ENCODE data around the gene NDUFA3.

NDUFA3 gene

DNA sequence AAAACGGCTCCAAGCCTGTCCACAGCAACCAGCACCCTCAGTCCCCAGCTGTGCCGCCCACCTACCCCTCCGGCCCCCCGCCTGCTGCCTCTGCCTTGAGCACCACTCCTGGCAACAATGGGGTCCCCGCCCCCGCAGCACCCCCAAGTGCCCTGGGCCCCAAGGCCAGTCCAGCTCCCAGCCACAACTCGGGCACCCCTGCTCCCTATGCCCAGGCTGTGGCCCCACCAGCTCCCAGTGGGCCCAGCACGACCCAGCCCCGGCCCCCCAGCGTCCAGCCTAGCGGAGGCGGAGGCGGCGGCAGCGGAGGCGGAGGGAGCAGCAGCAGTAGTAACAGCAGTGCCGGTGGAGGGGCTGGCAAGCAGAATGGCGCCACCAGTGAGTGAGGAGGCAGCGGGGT, 45.5 kb downstream of the NDUFA3 start:
- TF ChIP-seq ZNF565 (CRISPR knock-in tag; conservative IDR thresholded peaks at IDR 0.05; ENCODE audit: low read depth) (no peak), ZC3H10 (CRISPR knock-in tag; IDR thresholded peaks at IDR 0.05) (no peak), BACH2 (CRISPR knock-in tag; IDR thresholded peaks at IDR 0.05; ENCODE audit: borderline replicate concordance) (no peak), ARNTL (CRISPR knock-in tag; IDR thresholded peaks at IDR 0.05; ENCODE audit: borderline replicate concordance, low read depth) (no peak), TCF4 (CRISPR knock-in tag; IDR thresholded peaks at IDR 0.05; ENCODE audit: borderline replicate concordance) (no peak), ZFP3 (CRISPR knock-in tag; IDR thresholded peaks at IDR 0.05) (no peak), ZFP30 (CRISPR knock-in tag; IDR thresholded peaks at IDR 0.05) (no peak), SNAI2 (CRISPR knock-in tag; IDR thresholded peaks at IDR 0.05) (no peak), PPARA (CRISPR knock-in tag; IDR thresholded peaks at IDR 0.05; ENCODE audit: borderline replicate concordance) (no peak), OSR1 (CRISPR knock-in tag; IDR thresholded peaks at IDR 0.05) (no peak), ZNF8 (CRISPR knock-in tag; IDR thresholded peaks at IDR 0.05) (no peak), ISL1 (CRISPR knock-in tag; IDR thresholded peaks at IDR 0.05) (no peak)
- TF ChIP-seq, protein P1, sequence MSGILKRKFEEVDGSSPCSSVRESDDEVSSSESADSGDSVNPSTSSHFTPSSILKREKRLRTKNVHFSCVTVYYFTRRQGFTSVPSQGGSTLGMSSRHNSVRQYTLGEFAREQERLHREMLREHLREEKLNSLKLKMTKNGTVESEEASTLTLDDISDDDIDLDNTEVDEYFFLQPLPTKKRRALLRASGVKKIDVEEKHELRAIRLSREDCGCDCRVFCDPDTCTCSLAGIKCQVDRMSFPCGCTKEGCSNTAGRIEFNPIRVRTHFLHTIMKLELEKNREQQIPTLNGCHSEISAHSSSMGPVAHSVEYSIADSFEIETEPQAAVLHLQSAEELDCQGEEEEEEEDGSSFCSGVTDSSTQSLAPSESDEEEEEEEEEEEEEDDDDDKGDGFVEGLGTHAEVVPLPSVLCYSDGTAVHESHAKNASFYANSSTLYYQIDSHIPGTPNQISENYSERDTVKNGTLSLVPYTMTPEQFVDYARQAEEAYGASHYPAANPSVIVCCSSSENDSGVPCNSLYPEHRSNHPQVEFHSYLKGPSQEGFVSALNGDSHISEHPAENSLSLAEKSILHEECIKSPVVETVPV (CRISPR knock-in tag; IDR thresholded peaks at IDR 0.05): no peak
- TF ChIP-seq, protein P2, sequence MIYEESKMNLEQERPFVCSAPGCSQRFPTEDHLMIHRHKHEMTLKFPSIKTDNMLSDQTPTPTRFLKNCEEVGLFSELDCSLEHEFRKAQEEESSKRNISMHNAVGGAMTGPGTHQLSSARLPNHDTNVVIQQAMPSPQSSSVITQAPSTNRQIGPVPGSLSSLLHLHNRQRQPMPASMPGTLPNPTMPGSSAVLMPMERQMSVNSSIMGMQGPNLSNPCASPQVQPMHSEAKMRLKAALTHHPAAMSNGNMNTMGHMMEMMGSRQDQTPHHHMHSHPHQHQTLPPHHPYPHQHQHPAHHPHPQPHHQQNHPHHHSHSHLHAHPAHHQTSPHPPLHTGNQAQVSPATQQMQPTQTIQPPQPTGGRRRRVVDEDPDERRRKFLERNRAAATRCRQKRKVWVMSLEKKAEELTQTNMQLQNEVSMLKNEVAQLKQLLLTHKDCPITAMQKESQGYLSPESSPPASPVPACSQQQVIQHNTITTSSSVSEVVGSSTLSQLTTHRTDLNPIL (CRISPR knock-in tag; IDR thresholded peaks at IDR 0.05; ENCODE audit: low read depth): no peak
- TF ChIP-seq, protein P3, sequence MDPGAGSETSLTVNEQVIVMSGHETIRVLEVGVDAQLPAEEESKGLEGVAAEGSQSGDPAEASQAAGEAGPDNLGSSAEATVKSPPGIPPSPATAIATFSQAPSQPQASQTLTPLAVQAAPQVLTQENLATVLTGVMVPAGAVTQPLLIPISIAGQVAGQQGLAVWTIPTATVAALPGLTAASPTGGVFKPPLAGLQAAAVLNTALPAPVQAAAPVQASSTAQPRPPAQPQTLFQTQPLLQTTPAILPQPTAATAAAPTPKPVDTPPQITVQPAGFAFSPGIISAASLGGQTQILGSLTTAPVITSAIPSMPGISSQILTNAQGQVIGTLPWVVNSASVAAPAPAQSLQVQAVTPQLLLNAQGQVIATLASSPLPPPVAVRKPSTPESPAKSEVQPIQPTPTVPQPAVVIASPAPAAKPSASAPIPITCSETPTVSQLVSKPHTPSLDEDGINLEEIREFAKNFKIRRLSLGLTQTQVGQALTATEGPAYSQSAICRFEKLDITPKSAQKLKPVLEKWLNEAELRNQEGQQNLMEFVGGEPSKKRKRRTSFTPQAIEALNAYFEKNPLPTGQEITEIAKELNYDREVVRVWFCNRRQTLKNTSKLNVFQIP (CRISPR knock-in tag; IDR thresholded peaks at IDR 0.05; ENCODE audit: borderline replicate concordance, low read depth): no peak
- no peak for ATAC-seq

DNA sequence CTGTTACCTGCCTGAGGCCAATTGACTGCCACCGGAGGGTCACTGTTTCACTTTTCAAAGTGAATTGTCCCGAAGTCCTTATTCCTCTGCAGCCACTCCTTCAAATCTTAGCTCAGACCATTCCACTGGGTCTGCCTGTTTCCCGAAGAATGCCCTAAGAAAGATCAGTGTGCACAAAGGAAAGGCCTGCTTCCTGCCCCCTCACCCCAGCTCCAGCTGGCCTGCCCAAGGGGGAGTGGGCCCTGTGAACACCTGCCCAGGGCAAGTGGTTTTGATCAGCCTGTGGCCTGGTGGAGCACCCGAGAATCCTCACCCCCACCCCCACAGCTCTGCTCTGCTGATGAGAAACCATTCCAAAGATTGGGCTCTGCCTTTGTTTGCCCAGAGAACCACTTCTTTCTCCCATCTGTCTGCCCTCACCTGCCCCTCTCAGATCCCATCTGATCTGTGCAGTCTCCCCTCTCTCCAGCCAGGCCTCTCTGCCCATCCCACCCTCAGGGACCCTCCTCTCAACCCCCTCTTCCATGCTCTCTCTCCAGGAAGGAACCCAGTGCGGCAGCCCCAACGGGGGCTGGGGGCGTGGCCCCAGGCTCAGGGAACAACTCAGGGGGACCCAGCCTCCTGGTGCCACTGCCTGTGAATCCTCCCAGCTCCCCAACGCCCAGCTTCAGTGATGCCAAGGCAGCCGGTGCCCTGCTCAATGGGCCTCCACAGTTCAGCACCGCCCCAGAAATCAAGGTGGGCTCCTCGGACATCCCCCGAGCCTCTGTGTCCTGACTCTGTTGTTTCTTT, 46.6 kb downstream of the NDUFA3 start:
- no peak for ATAC-seq
- TF ChIP-seq, protein P4, sequence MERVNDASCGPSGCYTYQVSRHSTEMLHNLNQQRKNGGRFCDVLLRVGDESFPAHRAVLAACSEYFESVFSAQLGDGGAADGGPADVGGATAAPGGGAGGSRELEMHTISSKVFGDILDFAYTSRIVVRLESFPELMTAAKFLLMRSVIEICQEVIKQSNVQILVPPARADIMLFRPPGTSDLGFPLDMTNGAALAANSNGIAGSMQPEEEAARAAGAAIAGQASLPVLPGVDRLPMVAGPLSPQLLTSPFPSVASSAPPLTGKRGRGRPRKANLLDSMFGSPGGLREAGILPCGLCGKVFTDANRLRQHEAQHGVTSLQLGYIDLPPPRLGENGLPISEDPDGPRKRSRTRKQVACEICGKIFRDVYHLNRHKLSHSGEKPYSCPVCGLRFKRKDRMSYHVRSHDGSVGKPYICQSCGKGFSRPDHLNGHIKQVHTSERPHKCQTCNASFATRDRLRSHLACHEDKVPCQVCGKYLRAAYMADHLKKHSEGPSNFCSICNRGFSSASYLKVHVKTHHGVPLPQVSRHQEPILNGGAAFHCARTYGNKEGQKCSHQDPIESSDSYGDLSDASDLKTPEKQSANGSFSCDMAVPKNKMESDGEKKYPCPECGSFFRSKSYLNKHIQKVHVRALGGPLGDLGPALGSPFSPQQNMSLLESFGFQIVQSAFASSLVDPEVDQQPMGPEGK (CRISPR knock-in tag; IDR thresholded peaks at IDR 0.05; ENCODE audit: borderline replicate concordance): no peak

DNA sequence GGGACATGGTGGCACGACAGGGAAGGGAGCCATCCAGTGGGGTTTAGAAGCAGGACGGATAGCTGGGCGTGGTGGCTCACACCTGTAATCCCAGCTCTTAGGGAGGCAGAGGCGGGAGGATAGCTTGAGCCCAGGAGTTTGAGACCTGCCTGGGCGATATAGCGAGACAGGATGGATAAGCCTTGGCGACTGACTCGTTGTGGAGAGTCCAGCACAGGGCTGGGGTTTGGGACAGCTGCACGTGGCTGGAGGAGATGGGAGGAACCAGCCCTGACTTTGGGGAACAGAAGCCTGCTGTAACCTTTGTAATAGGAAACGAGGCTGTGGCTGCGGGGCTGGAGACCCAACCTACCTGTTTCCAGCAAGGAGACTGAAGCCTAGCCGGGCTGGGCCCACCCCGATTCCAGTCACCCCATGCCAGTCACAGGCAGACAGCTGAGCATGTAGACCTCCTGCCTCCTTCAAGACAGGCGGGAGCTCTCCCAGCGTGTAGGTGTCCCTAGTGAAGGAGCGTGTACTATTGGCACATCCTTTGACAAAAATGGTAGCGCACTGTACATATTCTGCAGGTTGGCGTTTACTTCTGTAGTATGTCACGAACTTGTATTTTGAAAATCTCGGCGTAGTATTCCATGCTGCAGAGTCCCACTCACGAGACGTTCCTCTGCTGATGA, 48.8 kb downstream of the NDUFA3 start:
- no peak for ATAC-seq
- TF ChIP-seq ZNF70 (CRISPR knock-in tag; IDR thresholded peaks at IDR 0.05) (no peak), PPARA (CRISPR knock-in tag; IDR thresholded peaks at IDR 0.05; ENCODE audit: borderline replicate concordance) (no peak), TOX (CRISPR knock-in tag; IDR thresholded peaks at IDR 0.05; ENCODE audit: borderline replicate concordance) (no peak), SNAI2 (CRISPR knock-in tag; IDR thresholded peaks at IDR 0.05) (no peak), ZC3H10 (CRISPR knock-in tag; IDR thresholded peaks at IDR 0.05) (no peak), ZFP30 (CRISPR knock-in tag; IDR thresholded peaks at IDR 0.05) (no peak), OSR1 (CRISPR knock-in tag; IDR thresholded peaks at IDR 0.05) (no peak), ZFP3 (CRISPR knock-in tag; IDR thresholded peaks at IDR 0.05) (no peak), RARB (CRISPR knock-in tag; IDR thresholded peaks at IDR 0.05) (no peak), TCF4 (CRISPR knock-in tag; IDR thresholded peaks at IDR 0.05; ENCODE audit: borderline replicate concordance) (no peak), CSDC2 (CRISPR knock-in tag; IDR thresholded peaks at IDR 0.05) (no peak), BACH2 (CRISPR knock-in tag; IDR thresholded peaks at IDR 0.05; ENCODE audit: borderline replicate concordance) (no peak), ISL1 (CRISPR knock-in tag; IDR thresholded peaks at IDR 0.05) (no peak), ZNF565 (CRISPR knock-in tag; conservative IDR thresholded peaks at IDR 0.05; ENCODE audit: low read depth) (no peak), ZNF8 (CRISPR knock-in tag; IDR thresholded peaks at IDR 0.05) (no peak), ARNTL (CRISPR knock-in tag; IDR thresholded peaks at IDR 0.05; ENCODE audit: borderline replicate concordance, low read depth) (no peak)
- TF ChIP-seq, protein P4 (CRISPR knock-in tag; IDR thresholded peaks at IDR 0.05; ENCODE audit: borderline replicate concordance): no peak
- TF ChIP-seq, protein P2 (CRISPR knock-in tag; IDR thresholded peaks at IDR 0.05; ENCODE audit: low read depth): no peak
- TF ChIP-seq, protein P1 (CRISPR knock-in tag; IDR thresholded peaks at IDR 0.05): no peak

All from SK-N-SH treated with all-trans-retinoic acid at 6 μM for 48 hours (cell line).